Activated T-helper 17 cell treated with anti-CD3 and anti-CD28 coated beads, Interleukin-2, amount 50 U/mL, for 72 hours (primary cell): ENCODE results near the gene LTBP2. TPM values are rescaled to one million over a fixed set of nuclear protein-coding genes. Genes with fewer than 3 reads are reported as not detected.

Source experiments
- ATAC-seq: fragments of 150-1000 bp; cut with Tn5 transposase; replicated peaks from 2 replicates; pipeline ENCODE4 v1.10.0; 2021; ENCODE audit warnings: mild to moderate bottlenecking, moderate library complexity
- H3K27ac Mint-ChIP-seq: one replicate; pipeline ENCODE4 v1.8.0; 2022; ENCODE audit warnings: mixed read lengths
- H3K27me3 Mint-ChIP-seq: one replicate; pipeline ENCODE4 v1.8.0; 2022; ENCODE audit warnings: mixed read lengths
- H3K36me3 Mint-ChIP-seq: one replicate; pipeline ENCODE4 v1.8.0; 2022; ENCODE audit warnings: low read depth, mild to moderate bottlenecking, mixed read lengths
- H3K4me1 Mint-ChIP-seq: one replicate; pipeline ENCODE4 v1.8.0; 2022; ENCODE audit warnings: mixed read lengths
- H3K4me3 Mint-ChIP-seq: one replicate; pipeline ENCODE4 v1.8.0; 2022; ENCODE audit warnings: mild to moderate bottlenecking, mixed read lengths
- H3K9me3 Mint-ChIP-seq: one replicate; pipeline ENCODE4 v1.8.0; 2022; ENCODE audit warnings: mixed read lengths
- total RNA-seq, 2 donors: library from RNA; stranded (reverse); gene quantifications; one replicate each; pipeline ENCODE4 v1.2.3, GENCODE V29; 2022

The LTBP2 gene
- total RNA-seq = under 1 TPM in 1 of 2 donors, not detected in 1; 0.03 TPM

- Mint-ChIP-seq H3K9me3 (no peaks in the 10 kb centered on the region), H3K27me3 (peaks cover 6% of the 10 kb centered on the region), H3K36me3 (no peaks in the 10 kb centered on the region), H3K27ac (no peak within 1 kb of the TSS), H3K4me3 (peak within 1 kb of the TSS; percentile 60), H3K4me1 (peaks cover 17% of the 10 kb centered on the region)
- ATAC-seq = no peak
These were observed at the start of gene LTBP2 for GRCh38 chr14:74611650-74612349. Gene LTBP2 (minus strand): TSS chr14:74612237. CDS start chr14:74611944, 293 bp downstream.

DNA sequence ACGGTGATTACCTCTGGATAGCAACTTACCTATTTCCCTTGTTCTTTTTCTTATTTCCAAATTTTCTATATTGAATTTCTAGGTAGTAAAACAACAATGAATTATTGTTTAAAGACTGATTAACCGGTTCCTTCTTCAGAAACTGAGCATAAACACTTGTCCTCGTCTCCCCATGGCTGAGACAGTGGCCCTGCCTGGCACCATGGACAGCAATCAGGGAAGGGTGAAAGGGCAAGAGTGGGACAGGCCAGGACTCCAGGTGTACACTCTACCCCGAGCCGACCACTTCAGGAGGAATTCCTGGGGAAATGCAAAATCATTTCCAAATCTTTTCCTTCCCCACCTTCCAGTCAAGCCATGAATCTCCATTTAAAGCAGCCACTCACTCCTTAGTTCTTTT lies 48.8 kb upstream of the LTBP2 start:
- Mint-ChIP-seq H3K27me3 (no peaks in the 10 kb centered on the region), H3K4me1 (no peaks in the 10 kb centered on the region), H3K9me3 (no peaks in the 10 kb centered on the region), H3K27ac (peak overlapping the region; percentile 49), H3K36me3 (peaks cover 78% of the 10 kb centered on the region), H3K4me3 (no peak overlapping the region)
- no peak for ATAC-seq

GRCh38 chr14:74660167-74660566 lies 48.1 kb upstream of the LTBP2 start:
- Mint-ChIP-seq H3K4me1 (no peaks in the 10 kb centered on the region), H3K9me3 (no peaks in the 10 kb centered on the region), H3K36me3 (peaks cover 71% of the 10 kb centered on the region), H3K27me3 (no peaks in the 10 kb centered on the region), H3K27ac (no peak overlapping the region), H3K4me3 (no peak overlapping the region)
- no peak for ATAC-seq

GRCh38 chr14:74658535-74659131 lies 46.6 kb upstream of the LTBP2 start:
- Mint-ChIP-seq H3K4me1 (no peaks in the 10 kb centered on the region), H3K27me3 (no peaks in the 10 kb centered on the region), H3K36me3 (peaks cover 56% of the 10 kb centered on the region), H3K9me3 (no peaks in the 10 kb centered on the region), H3K27ac (no peak overlapping the region), H3K4me3 (no peak overlapping the region)
- ATAC-seq = no peak

- H3K4me3 Mint-ChIP-seq = no peak overlapping the region
- no peaks in the 10 kb centered on the region for H3K4me1 Mint-ChIP-seq
- peak overlapping the region; percentile 25 for H3K27ac Mint-ChIP-seq
- ATAC-seq = no peak
- peaks cover 41% of the 10 kb centered on the region for H3K36me3 Mint-ChIP-seq
- H3K9me3 Mint-ChIP-seq = no peaks in the 10 kb centered on the region
- no peaks in the 10 kb centered on the region for H3K27me3 Mint-ChIP-seq
These were observed 44.9 kb upstream of the LTBP2 start for GRCh38 chr14:74656964-74657363.

GRCh38 chr14:74655599-74656395 lies 43.8 kb upstream of the LTBP2 start:
- Mint-ChIP-seq H3K27ac (peak overlapping the region; percentile 28), H3K27me3 (no peaks in the 10 kb centered on the region), H3K36me3 (peaks cover 32% of the 10 kb centered on the region), H3K4me1 (no peaks in the 10 kb centered on the region), H3K9me3 (no peaks in the 10 kb centered on the region), H3K4me3 (no peak overlapping the region)
- no peak for ATAC-seq

DNA sequence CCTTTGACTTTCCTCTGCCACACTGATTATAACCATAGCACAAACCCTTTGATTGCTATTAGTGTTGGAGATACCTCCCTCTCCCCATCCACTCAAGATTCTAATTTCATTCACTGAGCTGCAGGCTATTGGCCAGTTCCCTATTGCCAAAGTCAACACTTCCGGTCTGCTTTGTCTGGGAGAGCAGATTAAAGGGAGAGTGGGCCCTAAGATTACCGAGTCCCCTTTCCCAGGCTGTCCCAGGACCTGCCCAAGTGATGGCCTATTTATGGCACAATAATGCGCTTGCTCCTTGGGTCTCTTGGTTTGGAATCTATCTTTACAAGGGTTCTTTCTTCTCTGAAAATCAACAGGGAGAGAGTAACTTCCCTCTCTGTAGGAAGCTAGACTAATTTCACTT lies 42.9 kb upstream of the LTBP2 start:
- no peak for ATAC-seq
- H3K27me3 Mint-ChIP-seq = no peaks in the 10 kb centered on the region
- H3K27ac Mint-ChIP-seq = peak overlapping the region; percentile 28
- peaks cover 23% of the 10 kb centered on the region for H3K36me3 Mint-ChIP-seq
- no peaks in the 10 kb centered on the region for H3K9me3 Mint-ChIP-seq
- H3K4me1 Mint-ChIP-seq = no peaks in the 10 kb centered on the region
- H3K4me3 Mint-ChIP-seq = no peak overlapping the region

GRCh38 chr14:74653386-74654138 lies 41.5 kb upstream of the LTBP2 start:
- no peaks in the 10 kb centered on the region for H3K9me3 Mint-ChIP-seq
- H3K27me3 Mint-ChIP-seq = no peaks in the 10 kb centered on the region
- H3K36me3 Mint-ChIP-seq = peaks cover 16% of the 10 kb centered on the region
- H3K4me1 Mint-ChIP-seq = no peaks in the 10 kb centered on the region
- no peak overlapping the region for H3K4me3 Mint-ChIP-seq
- ATAC-seq = no peak
- peak overlapping the region; percentile 57 for H3K27ac Mint-ChIP-seq

- Mint-ChIP-seq H3K4me1 (no peaks in the 10 kb centered on the region), H3K4me3 (no peak overlapping the region), H3K27me3 (no peaks in the 10 kb centered on the region), H3K9me3 (no peaks in the 10 kb centered on the region), H3K27ac (peak overlapping the region; percentile 57), H3K36me3 (peaks cover 15% of the 10 kb centered on the region)
- no peak for ATAC-seq
These were observed 40.5 kb upstream of the LTBP2 start for GRCh38 chr14:74652541-74652940.

DNA sequence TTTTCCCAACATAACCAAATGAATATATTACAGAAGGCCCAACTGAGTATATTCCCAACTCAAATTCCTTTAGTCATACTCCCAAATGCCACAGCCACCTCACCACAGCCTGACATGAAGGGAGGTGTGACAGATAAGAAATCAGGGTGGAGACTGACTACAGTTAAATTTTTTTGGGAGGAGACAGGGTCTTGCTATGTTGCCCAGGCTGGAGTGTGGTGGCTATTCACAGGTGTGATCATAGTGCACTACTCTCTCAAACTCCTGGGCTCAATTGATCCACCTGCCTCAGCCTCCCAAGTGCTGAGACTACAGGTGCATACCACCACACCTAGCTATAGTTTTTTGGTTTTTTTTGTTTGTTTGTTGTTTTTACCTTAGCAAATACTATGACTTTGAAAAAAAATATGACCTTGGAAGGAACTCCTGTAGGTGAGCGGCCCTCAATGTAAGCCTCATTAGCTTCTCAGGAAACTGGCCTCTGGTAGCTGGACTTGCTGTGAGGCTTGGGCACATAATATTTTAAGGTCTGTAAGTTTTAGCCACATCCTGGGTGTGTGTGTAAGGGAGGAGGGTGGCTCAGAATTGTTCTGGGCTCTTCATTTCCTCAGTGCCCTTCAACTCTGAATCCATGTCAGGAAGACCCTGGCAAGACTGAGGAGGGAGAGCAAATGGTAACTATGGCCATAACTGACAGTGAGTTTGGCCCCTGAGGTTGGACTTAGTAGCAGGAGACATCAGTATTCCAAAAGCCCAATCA lies 39.1 kb upstream of the LTBP2 start:
- Mint-ChIP-seq H3K27me3 (peaks cover 3% of the 10 kb centered on the region), H3K27ac (no peak overlapping the region), H3K36me3 (peaks cover under 1% of the 10 kb centered on the region), H3K4me3 (no peak overlapping the region), H3K9me3 (no peaks in the 10 kb centered on the region), H3K4me1 (no peaks in the 10 kb centered on the region)
- no peak for ATAC-seq

DNA sequence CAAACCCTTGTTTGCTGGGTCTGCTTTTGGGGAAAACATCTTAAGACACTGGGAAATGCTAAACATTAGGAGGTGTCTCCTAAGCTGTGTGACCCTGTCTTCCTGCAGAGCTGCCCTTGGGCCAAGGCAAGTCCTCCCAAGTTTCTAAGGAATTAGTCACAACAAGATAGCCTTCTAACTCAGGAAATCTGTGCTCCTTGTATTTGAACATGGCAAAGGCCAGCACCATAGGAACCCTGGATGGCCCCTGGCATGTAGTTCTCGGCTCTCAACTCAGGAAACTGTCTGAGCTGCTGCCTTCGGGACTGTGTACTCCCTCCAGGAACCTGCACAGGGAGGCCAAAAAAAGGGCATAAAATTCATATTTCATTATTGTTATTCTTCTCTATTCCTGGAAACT lies 37.6 kb upstream of the LTBP2 start:
- Mint-ChIP-seq H3K9me3 (no peaks in the 10 kb centered on the region), H3K27me3 (peaks cover 5% of the 10 kb centered on the region), H3K4me1 (no peaks in the 10 kb centered on the region), H3K4me3 (no peak overlapping the region), H3K36me3 (no peaks in the 10 kb centered on the region), H3K27ac (no peak overlapping the region)
- no peak for ATAC-seq

DNA sequence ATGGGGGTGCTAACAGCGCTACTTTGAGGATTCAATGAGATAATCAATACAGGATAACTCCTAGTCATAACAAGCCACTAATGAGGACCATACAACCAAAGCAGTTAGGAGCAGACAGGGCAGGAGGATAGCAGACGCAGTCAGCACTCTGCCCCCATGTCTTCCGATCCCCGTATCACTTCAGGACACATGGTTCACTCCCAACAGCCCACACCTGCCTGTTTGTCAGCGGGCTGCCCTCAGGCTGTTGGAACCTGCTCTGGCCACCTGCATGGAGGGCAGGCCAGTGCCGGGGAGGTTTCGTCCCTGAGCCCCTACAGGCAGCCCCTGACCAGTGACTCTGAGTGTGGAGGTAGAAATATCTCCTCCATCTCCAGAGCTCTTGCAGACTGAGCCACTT lies 37.1 kb upstream of the LTBP2 start:
- no peaks in the 10 kb centered on the region for H3K36me3 Mint-ChIP-seq
- no peaks in the 10 kb centered on the region for H3K4me1 Mint-ChIP-seq
- H3K27ac Mint-ChIP-seq = no peak overlapping the region
- H3K27me3 Mint-ChIP-seq = peaks cover 5% of the 10 kb centered on the region
- no peak overlapping the region for H3K4me3 Mint-ChIP-seq
- no peak for ATAC-seq
- H3K9me3 Mint-ChIP-seq = no peaks in the 10 kb centered on the region

GRCh38 chr14:74648601-74649000 lies 36.6 kb upstream of the LTBP2 start:
- no peak overlapping the region for H3K27ac Mint-ChIP-seq
- peaks cover 5% of the 10 kb centered on the region for H3K27me3 Mint-ChIP-seq
- H3K4me3 Mint-ChIP-seq = no peak overlapping the region
- H3K36me3 Mint-ChIP-seq = no peaks in the 10 kb centered on the region
- ATAC-seq = no peak
- H3K4me1 Mint-ChIP-seq = no peaks in the 10 kb centered on the region
- no peaks in the 10 kb centered on the region for H3K9me3 Mint-ChIP-seq
